HFF-Myc (cell line): ENCODE measurements around the gene CMPK2.

Source experiments
- DNase-seq: peaks from one replicate; pipeline ENCODE4 v3.0.0-alpha.2; 2011; ENCODE audit warnings: low read depth; ENCODE audit errors: extremely low read depth
- H3K4me3 ChIP-seq: replicated peaks from 2 replicates; pipeline ENCODE4 v1.5.1; 2011; ENCODE audit warnings: low read depth, mild to moderate bottlenecking, control low read depth, low read length
- CTCF ChIP-seq: IDR thresholded peaks from 2 replicates; pipeline ENCODE4 v1.5.1; 2012; ENCODE audit warnings: mild to moderate bottlenecking, low read depth, low read length, control low read depth; ENCODE audit errors: missing control alignments

The CMPK2 gene

DNA sequence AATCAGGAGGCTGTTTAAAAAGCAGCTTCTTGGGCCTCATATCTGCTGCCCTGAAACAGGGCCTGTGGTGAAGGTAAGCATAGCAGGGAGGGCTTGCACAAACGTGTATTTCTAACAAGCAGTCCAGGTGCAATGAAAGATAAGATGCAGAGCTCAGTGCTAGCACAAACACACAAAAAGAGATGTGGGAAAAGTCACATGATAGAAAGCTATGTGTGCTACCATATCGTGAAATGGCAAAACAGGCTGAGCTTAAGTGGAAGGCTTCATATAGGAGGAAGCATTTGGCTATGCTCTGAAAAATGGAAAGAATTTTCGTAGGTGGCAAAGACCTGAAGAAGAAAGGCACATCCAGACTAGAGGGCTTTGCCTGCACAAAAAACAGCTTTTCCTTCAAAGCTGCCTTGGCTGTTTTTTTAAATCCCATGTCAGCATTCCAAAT, 22.1 kb upstream of the CMPK2 start:
- no peak for DNase-seq
- H3K4me3 ChIP-seq: no peak overlapping the region
- TF ChIP-seq CTCF: no peak

DNA sequence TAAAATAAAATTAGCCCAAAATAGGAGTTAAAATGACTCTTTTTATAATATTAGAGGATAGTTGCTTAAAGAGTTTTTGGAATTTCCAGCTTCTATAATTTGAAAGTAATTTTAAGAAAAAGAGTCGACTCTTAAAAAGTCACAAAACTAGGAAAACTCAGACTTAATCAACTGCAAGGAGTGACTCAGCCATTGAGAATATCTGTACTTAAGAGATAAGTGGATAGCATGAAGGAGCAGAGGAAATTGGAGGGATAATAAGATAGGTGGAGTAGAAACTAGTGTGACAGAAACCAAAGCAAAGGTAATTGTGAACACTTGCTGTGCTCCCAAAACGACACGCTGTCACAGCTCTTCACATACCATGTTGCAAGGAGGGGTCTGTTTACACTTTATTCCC, 20.3 kb upstream of the CMPK2 start:
- no peak overlapping the region for H3K4me3 ChIP-seq
- TF ChIP-seq CTCF: no peak
- DNase-seq: no peak

- DNase-seq: no peak
- H3K4me3 ChIP-seq: no peak overlapping the region
- TF ChIP-seq CTCF: no peak
These were observed 19.8 kb upstream of the CMPK2 start for GRCh38 chr2:6885551-6885950.

GRCh38 chr2:6883448-6884122, 17.9 kb upstream of the CMPK2 start:
- no peak for TF ChIP-seq CTCF
- no peak for DNase-seq
- no peak overlapping the region for H3K4me3 ChIP-seq

- TF ChIP-seq CTCF: no peak
- no peak overlapping the region for H3K4me3 ChIP-seq
- no peak for DNase-seq
These were observed 15.8 kb upstream of the CMPK2 start for GRCh38 chr2:6881516-6881915.

DNA sequence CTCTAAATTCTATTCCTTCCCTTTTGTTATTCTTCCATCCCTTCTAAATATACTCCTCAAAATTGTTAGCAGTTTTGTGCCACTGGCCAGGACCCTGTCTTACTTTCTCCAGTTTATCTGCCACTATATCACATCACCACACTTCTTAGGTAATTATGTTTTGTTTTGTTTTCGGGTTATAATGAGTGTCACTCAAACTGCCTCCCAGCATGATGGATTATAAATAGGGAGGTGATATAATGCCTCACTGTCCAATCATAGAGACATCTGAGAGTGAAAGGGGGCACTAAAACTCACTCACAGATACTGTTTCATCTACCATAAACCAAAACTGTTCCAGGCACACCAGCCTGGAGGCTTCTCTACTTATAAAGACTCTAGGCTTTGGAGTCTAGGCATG, 15.3 kb upstream of the CMPK2 start:
- no peak overlapping the region for H3K4me3 ChIP-seq
- DNase-seq: no peak
- no peak for TF ChIP-seq CTCF

DNA sequence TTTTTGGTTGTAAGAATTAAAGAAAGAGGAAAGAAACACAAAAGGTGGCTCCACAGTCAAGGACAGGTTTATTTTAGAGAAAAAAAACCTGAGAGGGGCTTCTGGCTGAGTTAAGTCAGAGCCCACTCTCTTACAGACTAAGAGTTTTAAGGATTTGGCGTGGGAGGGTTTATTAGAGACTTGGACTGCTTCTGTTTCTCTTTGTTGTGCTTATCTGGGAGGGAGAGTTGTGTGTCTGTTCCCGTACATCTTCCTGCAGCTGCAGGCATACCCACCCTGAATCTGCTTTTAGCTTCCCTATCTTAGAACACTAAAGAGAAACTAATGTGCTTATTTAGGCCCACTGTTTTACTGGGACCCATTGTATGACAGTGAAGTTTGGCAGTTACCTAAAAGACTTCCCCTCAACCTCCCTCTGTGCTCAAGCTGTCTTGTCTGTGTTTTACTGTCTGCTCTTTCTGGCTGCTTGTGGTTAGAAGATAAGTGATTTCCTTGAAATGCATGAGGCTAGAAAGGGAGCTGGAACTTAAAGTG, 14.6 kb upstream of the CMPK2 start:
- no peak for DNase-seq
- no peak for TF ChIP-seq CTCF
- no peak overlapping the region for H3K4me3 ChIP-seq
